GM21381 (cell line): ENCODE data around the gene RTKN2.
"Not testable (repeated sequence)": the region's sequence is repeated elsewhere in the genome, so short reads cannot be mapped to it uniquely, and the experiment has no call there.

Experiments
- ATAC-seq: cut with Tn5 transposase; IDR thresholded peaks from one replicate; pipeline ENCODE4 v1.9.1; 2021; ENCODE audit warnings: mild to moderate bottlenecking, moderate library complexity; ENCODE audit not compliant: unreplicated experiment

Gene RTKN2

DNA sequence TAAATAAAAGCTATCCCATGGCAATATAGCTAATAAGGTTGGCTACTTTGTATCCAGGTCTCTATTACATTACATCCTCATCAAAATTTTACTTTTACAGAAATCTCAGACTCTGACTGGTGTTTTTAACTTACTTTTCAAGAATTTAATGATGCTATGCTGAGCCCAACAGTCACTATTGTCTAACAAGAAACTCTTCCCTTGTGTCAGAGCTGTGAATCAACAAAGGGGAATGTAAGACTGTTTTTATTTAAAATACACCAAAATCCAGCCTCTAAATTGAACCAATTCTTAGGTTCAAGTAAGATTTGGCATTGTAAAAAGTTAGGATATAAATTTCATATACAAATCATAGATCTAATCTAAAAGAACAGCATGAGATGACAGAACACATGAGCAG is 7.0 kb downstream of the RTKN2 start:
- ATAC-seq, result no peak

DNA sequence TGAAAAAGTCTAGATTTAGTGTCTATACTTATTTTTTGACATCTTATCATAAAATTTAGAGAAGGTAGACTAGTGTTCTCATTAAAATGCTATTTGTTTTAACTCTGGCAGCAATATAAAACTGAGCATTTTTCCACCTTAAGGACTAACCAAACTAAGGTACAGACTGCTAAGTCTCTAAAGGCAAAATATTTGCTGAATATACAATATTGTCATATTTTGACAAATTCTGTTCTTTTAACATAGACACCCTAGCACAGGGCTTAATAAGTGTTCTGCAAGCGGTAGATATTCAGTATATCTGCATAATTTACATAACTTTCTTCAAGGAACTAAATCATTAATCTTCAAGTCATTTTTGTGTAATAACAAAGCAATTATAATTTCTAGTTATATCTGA is 8.6 kb downstream of the RTKN2 start:
- ATAC-seq, result no peak

GRCh38 chr10:62259456-62259855 is 9.2 kb downstream of the RTKN2 start:
- no peak for ATAC-seq

DNA sequence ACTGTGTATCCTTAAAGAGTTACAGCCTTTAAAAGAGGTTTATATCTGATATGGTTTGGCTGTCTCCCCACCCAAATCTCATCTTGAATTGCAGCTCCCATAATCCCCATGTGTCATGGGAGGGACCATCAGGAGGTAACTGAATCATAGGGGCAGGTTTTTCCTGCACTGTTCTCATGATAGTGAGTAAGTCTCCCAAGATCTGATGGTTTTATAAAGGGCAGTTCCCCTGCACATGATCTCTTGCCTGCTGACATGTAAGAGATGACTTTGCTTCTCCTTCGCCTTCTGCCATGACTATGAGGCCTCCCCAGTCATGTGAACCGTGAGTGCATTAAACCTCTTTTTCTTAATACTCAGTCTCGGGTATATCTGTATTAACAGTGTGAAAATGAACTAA is 9.7 kb downstream of the RTKN2 start:
- no peak for ATAC-seq

DNA sequence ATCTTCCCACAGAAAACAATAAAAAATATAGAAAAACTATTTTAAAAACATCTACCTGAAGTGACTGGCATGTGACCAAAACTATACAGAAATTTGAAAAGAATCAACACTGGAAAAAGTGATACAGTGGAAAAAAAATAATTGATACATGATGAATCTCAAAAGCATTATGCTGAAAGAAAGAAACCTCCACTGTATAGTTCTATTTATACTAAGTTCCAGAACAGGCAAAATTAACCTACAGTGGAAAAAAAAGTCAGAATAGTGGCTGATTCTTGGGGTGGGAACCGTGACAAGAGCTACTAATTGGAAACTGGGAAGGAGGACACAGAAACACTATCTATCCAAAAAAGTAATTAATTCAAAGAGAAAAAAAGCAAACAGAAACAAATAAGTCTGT is 14.9 kb downstream of the RTKN2 start:
- ATAC-seq, result no peak

- ATAC-seq, result no peak
Observed at GRCh38 chr10:62252051-62252450, 16.6 kb downstream of the RTKN2 start.

DNA sequence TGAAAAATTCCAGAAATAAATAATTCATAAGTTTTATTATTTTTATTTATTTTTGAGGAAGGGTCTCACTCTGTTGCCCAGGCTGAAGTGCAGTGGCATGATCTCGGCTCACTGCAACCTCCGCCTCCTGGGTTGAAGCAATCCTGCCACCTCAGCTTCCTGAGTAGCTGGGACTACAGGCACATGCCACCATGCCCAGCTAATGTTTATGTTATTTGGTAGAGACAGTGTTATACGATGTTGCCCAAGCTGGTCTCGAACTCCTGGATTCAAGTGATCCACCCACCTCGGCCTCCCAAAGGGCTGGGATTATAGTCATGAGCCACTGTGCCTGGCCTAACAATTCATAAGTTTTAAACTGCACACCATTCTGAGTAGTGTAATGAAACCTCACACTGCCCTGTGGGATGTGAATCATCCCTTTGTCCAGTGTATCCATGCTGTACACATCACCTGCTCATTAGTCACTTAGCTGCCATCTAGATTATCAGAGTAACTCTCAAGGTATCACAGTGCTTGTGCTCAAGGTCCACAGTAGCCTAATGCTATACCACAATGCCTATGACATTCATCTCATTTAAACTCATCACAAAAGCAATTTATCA is 17.9 kb downstream of the RTKN2 start:
- ATAC-seq, result no peak

GRCh38 chr10:62249957-62250356 is 18.7 kb downstream of the RTKN2 start:
- no peak for ATAC-seq

DNA sequence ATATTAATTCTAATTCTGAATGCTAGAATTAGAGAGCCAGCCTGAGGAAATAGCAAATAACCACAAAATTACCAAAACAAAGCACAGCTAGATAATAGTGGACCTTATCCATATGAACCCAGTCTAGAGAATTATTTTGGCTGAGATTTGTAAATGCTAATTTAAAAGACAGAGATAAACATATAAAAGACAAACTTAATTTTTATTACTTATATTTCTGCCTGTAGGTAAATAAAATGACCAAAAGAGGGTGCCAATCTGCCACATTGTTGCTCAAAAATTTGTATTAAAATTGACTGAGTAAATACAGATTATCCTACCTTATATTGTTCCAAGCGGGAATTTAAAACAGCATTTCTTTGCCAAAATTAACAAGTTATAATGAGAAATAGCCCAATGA is 20.2 kb downstream of the RTKN2 start:
- ATAC-seq, result no peak

DNA sequence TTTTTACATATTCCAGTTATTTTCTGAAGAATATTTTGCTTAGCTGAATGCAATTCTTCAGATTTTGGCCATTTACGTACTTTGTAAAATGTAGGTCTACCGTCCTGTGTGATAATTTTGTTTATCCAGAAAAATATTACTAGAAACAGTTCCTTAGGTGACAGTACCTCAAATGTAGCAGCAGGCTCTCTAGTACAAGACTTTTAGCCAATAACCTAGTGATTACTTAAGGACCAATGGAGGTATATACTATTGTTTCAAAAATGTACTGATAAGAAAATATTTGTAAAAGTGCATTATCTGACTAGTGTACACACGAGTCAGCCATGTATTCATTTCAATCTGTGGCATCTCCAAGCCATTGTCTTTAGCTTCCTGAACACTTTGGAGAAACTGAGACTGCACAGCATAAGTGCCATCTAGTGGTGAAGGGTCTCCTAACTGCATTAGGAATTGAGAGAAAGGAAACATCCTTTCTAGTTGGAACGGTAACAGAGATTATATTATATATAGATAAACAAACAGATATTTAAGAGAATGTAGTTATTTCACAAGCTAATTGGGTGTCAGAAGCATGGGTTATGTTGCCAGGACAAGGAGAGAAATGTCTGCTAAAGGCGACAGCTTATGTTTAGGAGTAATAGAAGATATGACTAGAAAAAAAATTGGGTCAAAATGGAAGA is 23.7 kb downstream of the RTKN2 start:
- ATAC-seq, result peak; percentile 59

- ATAC-seq, result no peak
Observed at GRCh38 chr10:62244088-62244487, 24.6 kb downstream of the RTKN2 start.

DNA sequence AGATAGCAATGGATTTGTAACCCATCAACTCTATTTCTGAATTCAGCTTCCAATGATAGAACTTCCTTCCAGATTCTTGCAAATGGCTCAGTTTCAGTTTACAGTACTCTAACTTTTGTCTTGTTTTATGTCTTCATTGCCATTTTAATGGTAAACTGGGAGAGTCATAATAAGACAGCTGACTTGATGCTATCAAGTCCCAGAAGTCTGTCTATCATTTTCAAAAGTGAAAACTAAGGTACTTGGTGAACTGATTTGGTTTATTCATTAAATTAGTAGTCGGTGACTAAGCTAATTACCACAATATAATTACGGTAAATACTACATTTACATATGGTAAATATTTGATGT is 25.0 kb downstream of the RTKN2 start:
- peak; percentile 46 for ATAC-seq

GRCh38 chr10:62242965-62243646 is 25.5 kb downstream of the RTKN2 start:
- peak; percentile 89 for ATAC-seq

DNA sequence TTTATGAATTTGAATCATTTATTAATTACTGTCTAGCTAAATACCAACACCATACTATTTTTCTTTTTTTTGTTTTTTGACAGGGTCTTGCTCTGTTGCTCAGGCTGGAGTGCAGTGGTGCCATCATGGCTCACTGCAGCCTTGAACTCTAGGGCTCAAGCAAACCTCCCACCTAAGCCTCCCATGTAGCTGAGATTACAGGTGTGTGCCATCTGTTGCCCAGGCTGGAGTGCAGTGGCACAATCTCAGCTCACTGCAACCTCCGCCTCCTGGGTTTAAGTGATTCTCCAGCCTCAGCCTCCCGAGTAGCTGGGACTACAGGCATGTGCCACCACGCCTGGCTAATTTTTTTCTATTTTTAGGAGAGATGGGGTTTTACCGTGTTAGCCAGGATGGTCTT is 27.1 kb downstream of the RTKN2 start:
- not testable (repeated sequence) for ATAC-seq

DNA sequence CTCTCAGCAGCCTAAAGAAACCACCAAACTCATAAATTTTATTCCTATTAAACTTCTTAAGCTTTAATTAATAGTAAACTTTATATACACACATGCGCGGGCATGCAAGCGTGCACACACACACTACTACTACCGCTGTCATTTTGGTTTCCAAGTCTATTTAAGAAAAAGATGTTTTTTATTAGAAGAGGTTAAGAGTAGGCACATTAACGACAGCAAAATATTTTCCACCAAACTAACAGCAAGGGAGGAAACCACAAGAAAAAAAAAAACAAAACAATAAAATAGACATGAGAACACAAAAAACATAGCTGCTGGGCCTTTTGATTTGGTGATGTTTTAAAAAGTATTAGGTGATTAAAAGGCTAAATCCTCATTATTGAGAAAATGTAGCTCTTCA is 28.6 kb downstream of the RTKN2 start:
- no peak for ATAC-seq

DNA sequence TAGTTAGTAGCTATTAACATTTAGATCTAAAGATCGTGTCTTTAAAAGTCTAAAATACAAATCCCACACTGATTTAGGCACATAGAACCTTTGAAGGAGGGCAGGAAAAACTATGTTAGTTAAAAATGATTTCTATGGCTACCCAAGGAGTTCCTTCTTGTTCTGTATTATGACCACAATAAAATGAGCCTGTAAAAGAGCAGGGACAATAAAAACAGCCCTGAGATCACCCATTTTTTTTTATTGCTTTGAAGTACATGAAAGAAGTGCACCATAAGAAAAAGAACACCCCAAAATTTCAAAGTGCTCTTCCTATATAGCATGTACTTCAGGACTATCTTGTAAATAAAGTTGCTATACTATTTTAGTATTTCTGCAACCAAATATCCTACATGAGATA is 29.8 kb downstream of the RTKN2 start:
- ATAC-seq, result no peak

DNA sequence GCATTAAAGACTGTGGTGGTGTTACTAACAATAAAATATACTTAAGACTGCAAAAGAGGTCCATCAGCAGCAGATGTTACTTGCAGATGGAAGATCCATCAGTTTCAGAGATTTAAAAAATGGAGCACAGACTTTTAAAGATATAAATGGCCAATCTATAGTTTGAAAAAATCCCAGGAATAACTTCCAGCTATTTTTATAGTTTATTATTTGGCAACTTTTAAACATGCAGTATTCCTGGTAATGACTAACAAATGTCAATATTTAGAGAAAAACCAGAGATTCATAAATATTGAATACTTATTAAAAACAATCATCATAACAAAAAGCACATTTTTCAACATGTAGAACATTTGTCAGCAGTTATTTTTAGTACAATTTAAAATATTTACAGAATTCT is 30.7 kb downstream of the RTKN2 start:
- ATAC-seq, result no peak

- no peak for ATAC-seq
Observed at GRCh38 chr10:62237506-62237905, 31.1 kb downstream of the RTKN2 start.

GRCh38 chr10:62234077-62234605 is 34.5 kb downstream of the RTKN2 start:
- no peak for ATAC-seq

DNA sequence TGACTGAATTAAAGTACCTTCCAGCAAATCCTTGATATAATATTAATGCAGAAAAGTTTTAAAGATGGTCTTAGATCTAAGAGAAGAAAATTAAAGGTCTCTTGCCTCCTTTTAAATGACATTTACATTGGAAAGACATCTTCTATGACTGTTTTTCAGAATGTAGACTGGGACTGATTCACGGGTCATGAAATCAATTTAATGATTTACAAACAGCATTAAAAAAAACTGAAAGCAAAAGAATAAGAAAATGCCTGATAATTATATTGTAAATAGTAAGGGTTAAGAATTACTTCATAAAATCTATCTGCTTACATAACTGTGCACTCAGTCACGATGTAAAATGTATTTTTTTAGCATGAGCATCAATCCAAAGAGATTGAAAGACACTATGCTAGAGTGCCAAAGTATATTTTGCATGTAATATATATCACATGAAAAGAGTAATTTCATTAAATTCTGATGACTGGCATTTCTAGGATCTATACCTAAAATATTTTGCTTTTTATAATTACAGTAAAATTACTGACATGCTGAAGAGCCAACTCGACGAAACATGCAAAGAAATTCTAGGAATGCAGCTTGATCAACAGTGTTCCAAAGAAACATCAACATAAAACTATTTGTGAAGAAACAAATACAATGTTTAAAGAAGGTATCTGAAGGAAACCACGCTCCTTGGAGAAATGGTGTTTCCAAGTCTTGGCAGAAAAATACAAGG is 35.1 kb downstream of the RTKN2 start:
- ATAC-seq, result no peak

GRCh38 chr10:62231805-62232204 is 36.8 kb downstream of the RTKN2 start:
- no peak for ATAC-seq

- ATAC-seq, result no peak
Observed at GRCh38 chr10:62231371-62231770, 37.3 kb downstream of the RTKN2 start.
